AG09319 (cell line): ENCODE data around the gene C5orf63.

Experiments used
- DNase-seq: peaks from one replicate; pipeline ENCODE4 v3.0.0-alpha.2; 2010; ENCODE audit warnings: low read depth; ENCODE audit errors: extremely low read depth
- CTCF ChIP-seq: IDR thresholded peaks from 2 replicates; pipeline ENCODE4 v1.5.1; 2011; ENCODE audit warnings: low read depth, mild to moderate bottlenecking, inconsistent platforms, low read length, moderate library complexity

The C5orf63 gene

GRCh38 chr5:127085796-127086195 lies 12.5 kb upstream of the C5orf63 start:
- no peak for DNase-seq
- no peak for TF ChIP-seq CTCF

GRCh38 chr5:127085371-127085770 lies 12.1 kb upstream of the C5orf63 start:
- no peak for TF ChIP-seq CTCF
- no peak for DNase-seq

GRCh38 chr5:127084656-127085055 lies 11.4 kb upstream of the C5orf63 start:
- no peak for DNase-seq
- no peak for TF ChIP-seq CTCF

GRCh38 chr5:127083711-127084110 lies 10.4 kb upstream of the C5orf63 start:
- DNase-seq, result no peak
- no peak for TF ChIP-seq CTCF

- TF ChIP-seq CTCF, result no peak
- DNase-seq, result no peak
Measured at GRCh38 chr5:127079994-127080491, 6.7 kb upstream of the C5orf63 start.

- no peak for TF ChIP-seq CTCF
- no peak for DNase-seq
Measured at GRCh38 chr5:127077366-127077765, 4.1 kb upstream of the C5orf63 start.

- no peak for TF ChIP-seq CTCF
- DNase-seq, result no peak
Measured at GRCh38 chr5:127076315-127077129, 3.2 kb upstream of the C5orf63 start.
